Measurements from ENCODE around the gene EYA3. TPM values are rescaled to one million over a fixed set of nuclear protein-coding genes. Genes with fewer than 3 reads are reported as not detected.

EYA3 gene
- total RNA-seq, 1 experiment from 2014 or later, result 32.7 TPM

- Histone ChIP-seq H2AFZ (ENCODE audit: low read length) (no peak within 1 kb of the TSS), H4K5ac (ENCODE audit: insufficient read length, low read depth, low read length) (no peak within 1 kb of the TSS), H3K4me1 (ENCODE audit: insufficient read depth, low read length) (no peaks in the 10 kb centered on the region; the same call in 1 of the 2 replicates), H3K9ac (ENCODE audit: extremely low read depth, insufficient read length, low read length) (peak within 1 kb of the TSS; percentile 29), H2AK5ac (ENCODE audit: insufficient read length, low read length) (no peak within 1 kb of the TSS), H2BK12ac (ENCODE audit: insufficient read length, low read depth, low read length) (no peak within 1 kb of the TSS), H3K18ac (ENCODE audit: insufficient read length, low read depth, low read length) (peak within 1 kb of the TSS; percentile 78), H3K4me2 (ENCODE audit: insufficient read depth, insufficient read length, low read length) (peak within 1 kb of the TSS; percentile 66), H2BK5ac (ENCODE audit: insufficient read length, low read length) (no peak within 1 kb of the TSS), H3K14ac (ENCODE audit: insufficient read depth, low read length) (peak within 1 kb of the TSS; percentile 87; the same call in 1 of the 2 replicates), H4K8ac (replicated peaks; ENCODE audit: insufficient read length, low read depth, low read length) (no peak within 1 kb of the TSS), H3K27me3 (ENCODE audit: insufficient read depth, low read length) (no peaks in the 10 kb centered on the region), H3K56ac (ENCODE audit: insufficient read length, low read depth, low read length) (no peak within 1 kb of the TSS), H3K23me2 (ENCODE audit: insufficient read length, low read depth, low read length, poor library complexity, severe bottlenecking) (peaks cover 4% of the 10 kb centered on the region), H2BK20ac (ENCODE audit: low read depth, low read length, poor library complexity, severe bottlenecking) (no peak within 1 kb of the TSS), H3K9me3 (ENCODE audit: control insufficient read depth, low read depth, low read length) (no peaks in the 10 kb centered on the region), H2BK120ac (ENCODE audit: low read depth, low read length, poor library complexity, severe bottlenecking) (no peak within 1 kb of the TSS), H4K20me1 (ENCODE audit: control insufficient read depth, insufficient read depth, insufficient read length) (no peaks in the 10 kb centered on the region), H3T11ph (ENCODE audit: low read length) (no peak within 1 kb of the TSS), H3K79me1 (ENCODE audit: insufficient read depth, low read depth, low read length, poor library complexity, severe bottlenecking) (no peaks in the 10 kb centered on the region), H3K4ac (ENCODE audit: low read depth, low read length) (no peak within 1 kb of the TSS; the same call in 1 of the 2 replicates), H3K27ac (ENCODE audit: insufficient read length, low read depth, low read length) (no peak within 1 kb of the TSS), H2BK15ac (ENCODE audit: low read depth, low read length) (no peak within 1 kb of the TSS), H3K23ac (ENCODE audit: insufficient read length, low read depth, low read length) (no peak within 1 kb of the TSS), H3K79me2 (ENCODE audit: insufficient read depth, low read length) (no peaks in the 10 kb centered on the region), H4K91ac (ENCODE audit: insufficient read length, low read depth, low read length) (no peak within 1 kb of the TSS)
- Mint-ChIP-seq H3K27me3 (ENCODE audit: low read depth) (no peaks in the 10 kb centered on the region), H3K27ac (peak within 1 kb of the TSS; percentile 96 to 98 (median 96)), H3K36me3 (ENCODE audit: insufficient read depth in 1 of 3, low read depth in 3 of 3) (peaks cover 15 to 49% (median 44%) of the 10 kb centered on the region in 3 experiments; a peak in 6 of 7 replicates), H3K4me1 (peaks cover 20 to 26% of the 10 kb centered on the region in 2 experiments), H3K4me3 (peak within 1 kb of the TSS; percentile 72 to 83), H3K9me3 (no peaks in the 10 kb centered on the region; a peak in 1 of 5 replicates)
- DNase-seq, result peak; percentile 90
- TF ChIP-seq CTCF (conservative IDR thresholded peaks at IDR 0.05), result peak; percentile 67
- WGBS (ENCODE audit: extremely low coverage, insufficient read length, low lambda C conversion rate), result no CpG with 5 or more reads among the region's 68 CpGs
Measured at GRCh38 chr1:27959792-27960603, 128.4 kb downstream of the EYA3 start, which contains the start of gene XKR8. Gene XKR8 (plus strand): TSS chr1:27959973. CDS start chr1:27960070, 97 bp downstream.

Data from H9 (cell line).